GM19438 (cell line): ENCODE measurements around the gene WNT7B.

Source experiments
- ATAC-seq: cut with Tn5 transposase; IDR thresholded peaks from one replicate; pipeline ENCODE4 v1.9.1; 2021; ENCODE audit warnings: low read depth; ENCODE audit not compliant: unreplicated experiment

WNT7B gene

GRCh38 chr22:45997077-45997776 lies 20.3 kb upstream of the WNT7B start:
- no peak for ATAC-seq

GRCh38 chr22:45996241-45997076 lies 19.5 kb upstream of the WNT7B start:
- ATAC-seq, result no peak

GRCh38 chr22:45995405-45996101 lies 18.6 kb upstream of the WNT7B start:
- no peak for ATAC-seq

- no peak for ATAC-seq
Measured at GRCh38 chr22:45994491-45995404, 17.8 kb upstream of the WNT7B start.

GRCh38 chr22:45993841-45994240 lies 16.9 kb upstream of the WNT7B start:
- no peak for ATAC-seq

- ATAC-seq, result no peak
Measured at GRCh38 chr22:45993143-45993692, 16.3 kb upstream of the WNT7B start.

GRCh38 chr22:45992737-45993136 lies 15.8 kb upstream of the WNT7B start:
- no peak for ATAC-seq

GRCh38 chr22:45991098-45991497 lies 14.1 kb upstream of the WNT7B start:
- no peak for ATAC-seq

- ATAC-seq, result no peak
Measured at GRCh38 chr22:45987136-45987861, 10.3 kb upstream of the WNT7B start.

- ATAC-seq, result no peak
Measured at GRCh38 chr22:45984316-45984916, 7.5 kb upstream of the WNT7B start.

GRCh38 chr22:45983797-45984196 lies 6.8 kb upstream of the WNT7B start:
- no peak for ATAC-seq

- no peak for ATAC-seq
Measured at GRCh38 chr22:45980761-45981160, 3.8 kb upstream of the WNT7B start.

- ATAC-seq, result no peak
Measured at GRCh38 chr22:45980268-45980570, 3.3 kb upstream of the WNT7B start.

GRCh38 chr22:45978275-45978713 lies 1.3 kb upstream of the WNT7B start:
- no peak for ATAC-seq

GRCh38 chr22:45977551-45978274 lies 751 bp upstream of the WNT7B start:
- ATAC-seq, result no peak

- ATAC-seq, result no peak
Measured at GRCh38 chr22:45976254-45977002, 534 bp downstream of the WNT7B start.
